Measurements from ENCODE around the gene TMEM131. TPM values are rescaled to one million over a fixed set of nuclear protein-coding genes. Genes with fewer than 3 reads are reported as not detected.
"Not testable (repeated sequence)": the region's sequence is repeated elsewhere in the genome, so short reads cannot be mapped to it uniquely, and the experiment has no call there.

Gene TMEM131
- total RNA-seq, 1 experiment from 2014 or later, result 28.9 TPM

- Histone ChIP-seq H3K27ac (ENCODE audit: low read depth, low read length, poor library complexity, severe bottlenecking) (no peak overlapping the region), H3K9me3 (ENCODE audit: low read depth, low read length, poor library complexity, severe bottlenecking) (no peaks in the 10 kb centered on the region), H3K4me1 (ENCODE audit: insufficient read depth, low read length, poor library complexity, severe bottlenecking) (no peaks in the 10 kb centered on the region), H3K36me3 (ENCODE audit: insufficient read depth, low read length, poor library complexity, severe bottlenecking) (no peaks in the 10 kb centered on the region), H3K4me3 (ENCODE audit: low read depth, low read length, poor library complexity, severe bottlenecking) (no peak overlapping the region), H3K27me3 (replicated peaks; ENCODE audit: insufficient read depth, low read depth, low read length, poor library complexity) (no peaks in the 10 kb centered on the region)
- intact Hi-C loops (cut with micrococcal nuclease; ENCODE audit: unreplicated experiment), result no loop called here
- ChIA-PET POLR2A (ENCODE audit: low non-redundant PET) (no interaction called here), CTCF (no interaction called here)
- no peak for DNase-seq (ENCODE audit: low spot score)
- BruUV-seq (replicated peaks), result no TSS peak
- TF ChIP-seq EZH2 (IDR thresholded peaks at IDR 0.05; ENCODE audit: borderline replicate concordance, low read depth, low read length, poor library complexity, severe bottlenecking) (no peak), CTCF (conservative IDR thresholded peaks at IDR 0.05; ENCODE audit: low read depth, low read length) (no peak)
These were observed 38.1 kb downstream of the TMEM131 start for GRCh38 chr2:97957432-97958183.

DNA sequence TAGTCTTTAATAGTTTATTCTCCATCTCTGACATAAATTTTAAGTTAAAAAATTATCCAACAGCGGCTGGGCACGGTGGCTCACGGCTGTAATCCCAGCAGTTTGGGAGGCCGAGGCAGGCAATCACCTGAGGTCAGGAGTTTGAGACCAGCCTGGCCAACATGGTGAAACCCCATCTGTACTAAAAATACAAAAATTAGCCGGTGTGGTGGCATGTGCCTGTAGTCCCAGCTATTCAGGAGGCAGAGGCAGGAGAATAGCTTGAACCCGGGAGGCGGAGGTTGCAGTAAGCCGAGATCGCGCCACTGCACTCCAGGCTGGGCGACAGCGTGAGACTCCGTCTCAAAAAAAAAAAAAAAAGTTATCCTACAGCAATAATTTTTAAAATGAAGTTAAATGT lies 39.0 kb downstream of the TMEM131 start:
- H3K4me1 ChIP-seq (ENCODE audit: insufficient read depth, low read length, poor library complexity, severe bottlenecking); intact Hi-C loops (cut with micrococcal nuclease; ENCODE audit: unreplicated experiment); POLR2A ChIA-PET (ENCODE audit: low non-redundant PET); H3K36me3 ChIP-seq (ENCODE audit: insufficient read depth, low read length, poor library complexity, severe bottlenecking); CTCF ChIA-PET; BruUV-seq (replicated peaks); H3K4me3 ChIP-seq (ENCODE audit: low read depth, low read length, poor library complexity, severe bottlenecking); DNase-seq (ENCODE audit: low spot score); H3K9me3 ChIP-seq (ENCODE audit: low read depth, low read length, poor library complexity, severe bottlenecking); H3K27ac ChIP-seq (ENCODE audit: low read depth, low read length, poor library complexity, severe bottlenecking); H3K27me3 ChIP-seq (replicated peaks; ENCODE audit: insufficient read depth, low read depth, low read length, poor library complexity): not testable (repeated sequence)

GRCh38 chr2:97953853-97954252 lies 41.9 kb downstream of the TMEM131 start:
- intact Hi-C loops (cut with micrococcal nuclease; ENCODE audit: unreplicated experiment), result no loop called here
- no peaks in the 10 kb centered on the region for H3K4me1 ChIP-seq (ENCODE audit: insufficient read depth, low read length, poor library complexity, severe bottlenecking)
- no peak for TF ChIP-seq CTCF (conservative IDR thresholded peaks at IDR 0.05; ENCODE audit: low read depth, low read length)
- TF ChIP-seq EZH2 (IDR thresholded peaks at IDR 0.05; ENCODE audit: borderline replicate concordance, low read depth, low read length, poor library complexity, severe bottlenecking), result no peak
- BruUV-seq (replicated peaks), result no TSS peak
- H3K27me3 ChIP-seq (replicated peaks; ENCODE audit: insufficient read depth, low read depth, low read length, poor library complexity), result no peaks in the 10 kb centered on the region
- ChIA-PET POLR2A (ENCODE audit: low non-redundant PET) (no interaction called here), CTCF (no interaction called here)
- no peak for DNase-seq (ENCODE audit: low spot score)
- no peak overlapping the region for H3K27ac ChIP-seq (ENCODE audit: low read depth, low read length, poor library complexity, severe bottlenecking)
- no peak overlapping the region for H3K4me3 ChIP-seq (ENCODE audit: low read depth, low read length, poor library complexity, severe bottlenecking)
- no peaks in the 10 kb centered on the region for H3K9me3 ChIP-seq (ENCODE audit: low read depth, low read length, poor library complexity, severe bottlenecking)
- H3K36me3 ChIP-seq (ENCODE audit: insufficient read depth, low read length, poor library complexity, severe bottlenecking), result no peaks in the 10 kb centered on the region

DNA sequence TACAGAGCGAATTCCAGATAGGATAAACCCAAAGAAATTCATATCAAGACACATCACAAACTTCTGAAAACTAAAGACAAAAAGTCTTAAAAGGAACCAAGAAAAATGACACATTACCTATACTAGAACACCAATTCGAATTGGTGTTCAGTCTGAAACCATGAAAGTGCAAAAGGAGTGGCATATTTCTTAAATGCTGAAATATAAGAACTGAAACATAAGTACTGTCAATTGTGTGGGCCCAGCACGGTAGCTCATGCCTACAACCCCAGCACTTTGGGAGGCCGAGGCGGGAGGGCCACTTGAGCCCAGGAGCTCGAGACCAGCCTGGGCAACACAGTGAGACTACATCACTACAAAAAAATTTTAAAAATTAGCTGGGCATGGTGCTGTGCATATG lies 43.4 kb downstream of the TMEM131 start:
- ChIA-PET POLR2A (ENCODE audit: low non-redundant PET) (no interaction called here), CTCF (interaction anchor here (0.6 kb wide), 1 partner anchor 9 kb away, joined by 4 read pairs; no protein-coding TSS in a partner anchor)
- DNase-seq (ENCODE audit: low spot score), result no peak
- H3K27ac ChIP-seq (ENCODE audit: low read depth, low read length, poor library complexity, severe bottlenecking), result no peak overlapping the region
- TF ChIP-seq EZH2 (IDR thresholded peaks at IDR 0.05; ENCODE audit: borderline replicate concordance, low read depth, low read length, poor library complexity, severe bottlenecking) (no peak), CTCF (conservative IDR thresholded peaks at IDR 0.05; ENCODE audit: low read depth, low read length) (no peak)
- BruUV-seq (replicated peaks), result no TSS peak
- H3K27me3 ChIP-seq (replicated peaks; ENCODE audit: insufficient read depth, low read depth, low read length, poor library complexity), result no peaks in the 10 kb centered on the region
- H3K4me1 ChIP-seq (ENCODE audit: insufficient read depth, low read length, poor library complexity, severe bottlenecking), result no peaks in the 10 kb centered on the region
- H3K4me3 ChIP-seq (ENCODE audit: low read depth, low read length, poor library complexity, severe bottlenecking), result no peak overlapping the region
- no peaks in the 10 kb centered on the region for H3K9me3 ChIP-seq (ENCODE audit: low read depth, low read length, poor library complexity, severe bottlenecking)
- no peaks in the 10 kb centered on the region for H3K36me3 ChIP-seq (ENCODE audit: insufficient read depth, low read length, poor library complexity, severe bottlenecking)
- intact Hi-C loops (cut with micrococcal nuclease; ENCODE audit: unreplicated experiment), result no loop called here
